Fibroblast of lung (primary cell): ENCODE data around the gene ERLEC1.

Experiments used
- EZH2 ChIP-seq: IDR thresholded peaks from 2 replicates; pipeline ENCODE4 v1.5.1; 2012; ENCODE audit warnings: low read length, control low read depth, mild to moderate bottlenecking; ENCODE audit errors: missing control alignments
- TF ChIP-seq, protein P1 (sequence below), 2 donors: IDR thresholded peaks in 1 of 2; conservative IDR thresholded peaks in 1 of 2; 1 replicate in 1 of 2; 2 replicates in 1 of 2; pipeline ENCODE4 v1.5.1; 2011 to 2012; ENCODE audit warnings: low read length in 2 of 2, control low read depth in 1 of 2, inconsistent platforms in 1 of 2, low read depth in 1 of 2, mild to moderate bottlenecking in 1 of 2

DNA sequence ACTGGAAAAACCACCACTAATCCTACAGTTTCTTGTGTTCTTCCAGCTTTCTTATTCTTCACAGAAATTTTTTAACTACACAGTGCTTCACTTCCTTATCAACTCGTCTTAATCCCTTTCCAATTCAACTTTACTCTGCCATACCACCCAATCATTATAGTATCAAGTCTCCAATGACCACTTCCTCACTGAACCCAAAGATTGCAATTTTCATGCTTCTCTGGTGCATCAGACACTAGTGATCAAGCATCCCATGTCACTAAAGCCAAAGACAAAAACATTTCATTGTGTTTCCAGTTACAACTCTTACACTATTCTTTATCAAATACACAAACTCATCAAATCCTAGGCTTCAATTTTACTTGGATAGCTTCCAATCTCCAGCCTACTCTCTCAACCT lies 9.7 kb upstream of the ERLEC1 start:
- TF ChIP-seq, protein P1, sequence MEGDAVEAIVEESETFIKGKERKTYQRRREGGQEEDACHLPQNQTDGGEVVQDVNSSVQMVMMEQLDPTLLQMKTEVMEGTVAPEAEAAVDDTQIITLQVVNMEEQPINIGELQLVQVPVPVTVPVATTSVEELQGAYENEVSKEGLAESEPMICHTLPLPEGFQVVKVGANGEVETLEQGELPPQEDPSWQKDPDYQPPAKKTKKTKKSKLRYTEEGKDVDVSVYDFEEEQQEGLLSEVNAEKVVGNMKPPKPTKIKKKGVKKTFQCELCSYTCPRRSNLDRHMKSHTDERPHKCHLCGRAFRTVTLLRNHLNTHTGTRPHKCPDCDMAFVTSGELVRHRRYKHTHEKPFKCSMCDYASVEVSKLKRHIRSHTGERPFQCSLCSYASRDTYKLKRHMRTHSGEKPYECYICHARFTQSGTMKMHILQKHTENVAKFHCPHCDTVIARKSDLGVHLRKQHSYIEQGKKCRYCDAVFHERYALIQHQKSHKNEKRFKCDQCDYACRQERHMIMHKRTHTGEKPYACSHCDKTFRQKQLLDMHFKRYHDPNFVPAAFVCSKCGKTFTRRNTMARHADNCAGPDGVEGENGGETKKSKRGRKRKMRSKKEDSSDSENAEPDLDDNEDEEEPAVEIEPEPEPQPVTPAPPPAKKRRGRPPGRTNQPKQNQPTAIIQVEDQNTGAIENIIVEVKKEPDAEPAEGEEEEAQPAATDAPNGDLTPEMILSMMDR (conservative IDR thresholded peaks at IDR 0.05 in 1 of 2, IDR thresholded peaks at IDR 0.05 in 1 of 2; ENCODE audit: low read depth in 1 of 2, low read length in 2 of 2) = no peak
- TF ChIP-seq EZH2 = no peak
